NCI-H2171 treated with DMSO at 0.1 percent for 48 hours (cell line): ENCODE data around the gene RIMBP3C.
"Not testable (repeated sequence)": the region's sequence is repeated elsewhere in the genome, so short reads cannot be mapped to it uniquely, and the experiment has no call there.

Experiments used
- DNase-seq: peaks from one replicate; lab custom pipeline; 2025; lab: John Stamatoyannopoulos, UW

Gene RIMBP3C

GRCh38 chr22:21573293-21573734, 22.1 kb upstream of the RIMBP3C start:
- DNase-seq, result no peak

- no peak for DNase-seq
Measured at GRCh38 chr22:21571679-21572078, 20.4 kb upstream of the RIMBP3C start.

- no peak for DNase-seq
Measured at GRCh38 chr22:21570398-21570797, 19.1 kb upstream of the RIMBP3C start.

GRCh38 chr22:21569459-21570170, 18.4 kb upstream of the RIMBP3C start:
- no peak for DNase-seq

GRCh38 chr22:21569076-21569427, 17.8 kb upstream of the RIMBP3C start:
- not testable (repeated sequence) for DNase-seq

- peak; percentile 29 for DNase-seq
Measured at GRCh38 chr22:21568347-21569075, 17.2 kb upstream of the RIMBP3C start.

GRCh38 chr22:21567456-21568346, 16.4 kb upstream of the RIMBP3C start, which contains the start of gene UBE2L3:
TSS of gene UBE2L3 (plus strand) at chr22:21567714. CDS start at chr22:21567745, 31 bp downstream.
- peak; percentile 67 for DNase-seq

GRCh38 chr22:21564411-21564810, 13.2 kb upstream of the RIMBP3C start:
- DNase-seq, result no peak

- DNase-seq, result no peak
Measured at GRCh38 chr22:21563912-21564311, 12.7 kb upstream of the RIMBP3C start.

- DNase-seq, result not testable (repeated sequence)
Measured at GRCh38 chr22:21560657-21561056, 9.4 kb upstream of the RIMBP3C start.

- DNase-seq, result not testable (repeated sequence)
Measured at GRCh38 chr22:21559345-21560125, 8.3 kb upstream of the RIMBP3C start.

GRCh38 chr22:21550678-21551047, 598 bp downstream of the RIMBP3C start:
- not testable (repeated sequence) for DNase-seq

- not testable (repeated sequence) for DNase-seq
Measured at GRCh38 chr22:21550008-21550677, 1.1 kb downstream of the RIMBP3C start.

GRCh38 chr22:21549558-21549957, 1.7 kb downstream of the RIMBP3C start:
- DNase-seq, result not testable (repeated sequence)

- DNase-seq, result not testable (repeated sequence)
Measured at GRCh38 chr22:21544432-21545322, 6.6 kb downstream of the RIMBP3C start.

- DNase-seq, result not testable (repeated sequence)
Measured at GRCh38 chr22:21539862-21540261, 11.4 kb downstream of the RIMBP3C start.

GRCh38 chr22:21532863-21533648, 18.2 kb downstream of the RIMBP3C start:
- DNase-seq, result not testable (repeated sequence)

- not testable (repeated sequence) for DNase-seq
Measured at GRCh38 chr22:21531525-21531924, 19.7 kb downstream of the RIMBP3C start.
